Astrocyte of the spinal cord (primary cell): ENCODE measurements around the gene PIK3C2G.

Experiments used
- DNase-seq: peaks from one replicate; pipeline ENCODE4 v3.0.0; 2011; ENCODE audit warnings: low read depth, low spot score
- H3K4me3 ChIP-seq: 2 replicates; pipeline ENCODE4 v1.5.1; 2011; ENCODE audit warnings: low read depth, mild to moderate bottlenecking, low read length, moderate library complexity
- in situ Hi-C: cut with HindIII; loops from 2 replicates; pipeline ENCODE4 v1.10.0; 2017; ENCODE audit warnings: low sequenced_read_pairs
- TF ChIP-seq, protein P1 (sequence below): IDR thresholded peaks from 2 replicates; pipeline ENCODE4 v1.5.1; 2012; ENCODE audit warnings: low read depth, mild to moderate bottlenecking, low read length, inconsistent platforms

The PIK3C2G gene

DNA sequence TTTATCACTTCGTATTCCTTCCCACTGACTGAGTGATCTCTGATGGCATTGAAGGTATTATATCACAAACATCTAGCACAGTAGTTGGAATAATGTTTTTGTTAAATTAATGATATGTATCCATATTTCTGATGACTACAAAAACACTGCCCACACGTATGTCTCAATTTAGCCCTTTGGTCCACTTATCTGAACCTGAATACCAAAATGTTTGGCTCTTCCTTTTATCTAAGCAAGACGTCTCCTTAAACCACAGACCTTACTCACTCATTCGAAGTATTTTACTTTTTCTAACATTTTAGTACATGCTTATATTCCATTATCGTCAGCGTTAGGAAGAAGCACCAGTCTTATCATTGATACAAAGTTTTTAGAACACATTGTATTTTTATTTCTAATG, 126.4 kb downstream of the PIK3C2G start:
- DNase-seq: no peak
- H3K4me3 ChIP-seq: no peak overlapping the region
- in situ Hi-C loops: no loop called here
- TF ChIP-seq, protein P1, sequence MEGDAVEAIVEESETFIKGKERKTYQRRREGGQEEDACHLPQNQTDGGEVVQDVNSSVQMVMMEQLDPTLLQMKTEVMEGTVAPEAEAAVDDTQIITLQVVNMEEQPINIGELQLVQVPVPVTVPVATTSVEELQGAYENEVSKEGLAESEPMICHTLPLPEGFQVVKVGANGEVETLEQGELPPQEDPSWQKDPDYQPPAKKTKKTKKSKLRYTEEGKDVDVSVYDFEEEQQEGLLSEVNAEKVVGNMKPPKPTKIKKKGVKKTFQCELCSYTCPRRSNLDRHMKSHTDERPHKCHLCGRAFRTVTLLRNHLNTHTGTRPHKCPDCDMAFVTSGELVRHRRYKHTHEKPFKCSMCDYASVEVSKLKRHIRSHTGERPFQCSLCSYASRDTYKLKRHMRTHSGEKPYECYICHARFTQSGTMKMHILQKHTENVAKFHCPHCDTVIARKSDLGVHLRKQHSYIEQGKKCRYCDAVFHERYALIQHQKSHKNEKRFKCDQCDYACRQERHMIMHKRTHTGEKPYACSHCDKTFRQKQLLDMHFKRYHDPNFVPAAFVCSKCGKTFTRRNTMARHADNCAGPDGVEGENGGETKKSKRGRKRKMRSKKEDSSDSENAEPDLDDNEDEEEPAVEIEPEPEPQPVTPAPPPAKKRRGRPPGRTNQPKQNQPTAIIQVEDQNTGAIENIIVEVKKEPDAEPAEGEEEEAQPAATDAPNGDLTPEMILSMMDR: no peak

DNA sequence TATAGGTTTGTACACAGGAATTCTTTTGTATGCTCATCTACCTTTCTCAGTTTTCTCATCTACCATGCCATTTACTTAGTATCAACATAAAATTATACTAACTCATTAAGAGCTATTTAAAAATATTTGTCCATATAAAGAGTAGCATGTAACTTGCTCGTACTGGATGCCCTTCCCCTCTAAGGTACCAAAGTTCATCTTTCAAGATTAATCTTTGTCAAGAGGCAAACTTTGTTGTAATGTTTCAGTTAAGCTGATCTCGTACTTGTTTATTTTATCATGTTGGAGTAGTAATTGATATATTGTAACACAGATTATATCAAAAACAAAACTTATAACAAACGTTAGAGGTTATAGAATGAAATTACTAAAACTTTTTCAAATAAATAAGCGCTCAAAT, 128.5 kb downstream of the PIK3C2G start:
- H3K4me3 ChIP-seq: no peak overlapping the region
- in situ Hi-C loops: no loop called here
- TF ChIP-seq, protein P1: no peak
- no peak for DNase-seq

DNA sequence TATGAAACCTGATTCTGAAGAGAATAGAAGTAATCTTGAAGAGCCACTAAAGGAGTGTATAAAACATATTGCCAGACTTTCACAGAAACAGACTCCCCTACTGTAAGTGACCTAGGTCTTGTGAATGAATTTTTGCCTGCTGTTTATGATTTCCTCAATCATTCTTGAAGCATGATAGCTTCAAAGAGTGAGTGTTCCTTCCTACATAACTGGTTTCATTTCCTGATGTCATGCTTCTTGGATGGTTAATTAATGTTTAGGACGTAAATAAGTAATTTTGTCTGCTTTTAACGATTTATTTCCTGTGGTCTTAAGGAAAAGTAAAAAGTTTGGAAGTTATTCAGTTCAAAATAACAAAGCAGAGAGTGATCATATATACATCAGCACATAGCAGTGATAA, 129.8 kb downstream of the PIK3C2G start:
- in situ Hi-C loops: no loop called here
- no peak overlapping the region for H3K4me3 ChIP-seq
- DNase-seq: no peak
- TF ChIP-seq, protein P1: no peak

DNA sequence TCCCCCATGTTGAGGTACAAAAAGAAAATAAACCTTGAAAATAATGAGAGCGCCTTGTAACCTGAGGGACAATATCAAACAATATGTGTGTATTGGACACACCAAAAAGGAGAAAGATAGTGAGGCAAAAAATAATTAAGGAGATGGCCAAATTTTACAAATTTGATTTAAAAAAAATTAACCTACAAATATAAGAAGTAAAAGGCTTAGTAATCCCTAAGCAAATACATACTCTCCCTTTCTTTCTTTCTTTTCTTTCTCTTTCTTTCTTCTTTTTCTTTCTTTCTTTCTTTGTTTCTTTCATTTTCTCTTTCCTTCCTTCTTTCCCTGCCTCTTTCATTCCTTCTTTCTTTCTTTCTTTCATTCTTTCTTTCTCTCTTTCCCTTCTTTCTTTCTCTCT, 133.4 kb downstream of the PIK3C2G start:
- TF ChIP-seq, protein P1: no peak
- no peak overlapping the region for H3K4me3 ChIP-seq
- no peak for DNase-seq
- in situ Hi-C loops: no loop called here

DNA sequence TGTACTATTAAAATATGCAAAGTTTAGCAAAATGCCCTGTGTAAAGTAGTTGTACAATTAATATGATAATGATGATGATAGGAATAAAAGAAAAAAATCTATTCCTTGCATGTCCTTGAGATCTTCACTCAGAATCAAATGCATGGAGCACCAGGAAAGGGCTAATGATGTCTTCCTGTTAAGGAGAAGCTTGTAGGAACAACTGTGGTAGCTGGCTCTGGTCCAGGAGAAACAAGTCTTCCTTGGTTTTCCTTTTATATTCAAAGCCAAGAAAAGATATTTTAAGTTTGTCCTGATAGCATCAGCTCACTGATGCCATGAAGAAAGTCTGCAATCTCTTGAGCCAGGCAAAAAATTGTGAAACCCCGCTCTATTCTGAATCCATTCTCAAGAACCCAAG, 138.9 kb downstream of the PIK3C2G start:
- peak; percentile 77 for DNase-seq
- TF ChIP-seq, protein P1: no peak
- no peak overlapping the region for H3K4me3 ChIP-seq
- in situ Hi-C loops: no loop called here

DNA sequence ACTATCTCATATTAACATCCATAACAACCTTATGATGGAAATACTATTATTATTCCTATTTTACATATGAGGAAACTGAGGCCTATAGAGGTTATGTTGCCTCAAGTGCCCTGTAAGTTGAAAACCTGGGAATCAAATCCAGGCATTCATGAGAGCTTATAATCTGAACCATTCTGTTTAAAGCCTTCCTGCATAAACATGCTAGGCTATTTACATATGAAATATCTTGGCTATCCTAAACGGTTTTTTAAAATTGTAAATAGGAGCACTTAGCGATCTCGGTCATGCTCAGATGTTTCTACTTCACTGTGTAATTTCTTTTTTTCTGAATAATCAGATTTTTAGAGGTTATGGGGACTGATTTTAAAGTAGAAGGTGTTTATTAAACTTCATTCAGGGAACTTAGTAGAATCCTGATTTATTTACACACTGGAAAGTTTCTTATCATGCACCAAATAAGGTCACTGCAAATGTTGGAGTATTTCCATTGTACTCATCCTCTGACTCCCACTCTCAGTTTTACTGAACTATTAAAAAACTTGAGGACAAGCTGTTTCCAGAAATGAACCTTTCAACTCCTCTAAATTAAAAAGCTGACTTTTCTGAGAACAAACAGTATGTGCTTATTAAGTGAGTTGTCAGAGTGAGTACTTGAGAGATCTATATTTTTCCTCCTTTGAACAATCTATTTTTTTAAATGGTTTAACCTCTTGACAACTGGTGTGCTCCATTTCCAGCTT, 141.7 kb downstream of the PIK3C2G start:
- DNase-seq: no peak
- in situ Hi-C loops: no loop called here
- TF ChIP-seq, protein P1: no peak
- H3K4me3 ChIP-seq: no peak overlapping the region

DNA sequence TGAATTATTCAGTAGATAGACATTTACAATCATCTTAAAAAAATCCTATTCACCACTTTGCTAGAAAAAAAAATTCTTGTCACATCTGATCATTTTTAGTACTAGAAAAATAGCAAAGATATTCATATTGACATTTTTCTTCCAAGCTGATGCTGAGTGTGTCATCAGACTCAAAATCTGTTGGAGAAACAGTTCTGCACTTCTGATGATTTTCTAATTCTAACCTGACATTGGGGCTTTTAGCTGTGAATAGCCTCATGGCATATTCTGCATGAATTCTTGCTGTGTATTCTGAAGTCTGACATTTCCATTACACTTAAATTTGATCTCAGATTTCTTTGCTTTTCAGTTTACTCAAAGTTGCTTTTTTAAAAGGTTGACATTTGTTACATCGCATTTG, 150.1 kb downstream of the PIK3C2G start:
- DNase-seq: no peak
- H3K4me3 ChIP-seq: no peak overlapping the region
- TF ChIP-seq, protein P1: no peak
- in situ Hi-C loops: no loop called here
